Dermis microvascular lymphatic vessel endothelial cell (primary cell): ENCODE data around the gene CEP112. TPM values are rescaled to one million over a fixed set of nuclear protein-coding genes. Genes with fewer than 3 reads are reported as not detected.
A peak's percentile ranks its signal among the peaks of the same experiment; 100 is the strongest.

ENCODE experiments used
- DNase-seq, 2 donors: peaks; one replicate each; pipeline versions ENCODE4 v3.0.0 to v3.0.0-alpha.2; 2010; ENCODE audit warnings: low read depth in 2 of 2
- total RNA-seq: library from RNA; depleted of rRNA; stranded (reverse); fragments of >200 nt; gene quantifications from 2 replicates; pipeline ENCODE4 v1.2.1, GENCODE V29; 2014

CEP112 gene
- total RNA-seq = 5.0 and 5.6 TPM in 2 replicates

DNA sequence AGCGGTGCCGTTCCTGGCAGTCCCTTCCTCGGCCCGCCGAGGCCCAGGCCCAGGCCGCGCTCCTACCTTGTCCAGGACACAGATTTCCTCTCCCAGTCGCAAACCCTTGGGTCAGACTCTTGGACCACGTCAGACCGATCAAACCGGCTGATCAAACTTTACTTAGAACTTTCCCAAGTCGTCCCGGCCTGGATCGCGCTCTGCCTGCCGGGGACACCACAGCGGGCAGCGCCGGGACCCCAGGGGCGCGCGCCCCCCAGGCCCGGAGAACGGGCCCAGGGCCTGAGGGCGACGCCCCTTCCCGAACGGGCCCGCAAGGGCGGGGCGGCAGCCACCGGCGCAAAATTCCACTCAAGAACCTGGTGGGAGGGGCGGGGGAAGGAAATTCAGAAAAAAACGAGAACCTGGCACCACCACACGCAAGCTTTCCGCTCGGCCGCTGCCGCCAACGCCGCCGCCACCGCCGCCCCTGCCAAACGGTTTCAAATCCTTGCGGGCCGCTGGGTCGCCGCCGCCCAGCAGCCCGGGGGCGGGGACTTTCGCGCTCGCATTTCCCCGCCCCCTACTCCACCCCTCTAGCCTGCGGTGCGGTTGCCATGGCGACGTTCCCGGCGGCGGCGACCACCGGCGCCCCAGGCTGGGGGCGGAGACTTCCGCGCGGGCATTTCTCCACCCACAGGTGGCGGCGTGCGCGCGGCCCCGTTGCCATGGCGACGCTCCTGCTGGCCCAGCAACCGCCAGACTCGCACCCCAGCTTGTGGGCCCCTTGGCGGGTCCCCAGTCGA lies at the start of gene CEP112:
TSS of gene CEP112 (minus strand) at position 541 of the 785 bp plus-strand sequence.
- DNase-seq = peak; percentile 65 to 84

DNA sequence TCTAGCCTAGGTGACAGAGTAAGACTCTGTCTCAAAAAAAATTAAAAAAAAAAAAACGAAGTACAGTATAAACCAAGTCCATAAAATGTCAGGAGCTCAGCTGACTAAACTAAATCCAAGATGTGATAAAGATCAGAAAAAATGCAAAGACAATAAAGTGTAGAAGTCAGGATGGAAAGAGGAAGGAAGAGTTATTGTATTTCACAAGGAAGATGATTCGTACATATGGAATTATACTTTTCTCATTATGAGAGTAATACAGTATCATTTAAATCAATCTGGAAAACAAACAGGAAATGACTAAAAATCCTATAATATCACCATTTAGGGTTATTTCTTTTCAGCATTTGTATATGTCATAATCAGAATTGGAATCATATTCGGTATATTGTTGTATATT lies 48.7 kb upstream of the CEP112 start:
- peak in 1 of 2 donors; percentile 22 for DNase-seq

DNA sequence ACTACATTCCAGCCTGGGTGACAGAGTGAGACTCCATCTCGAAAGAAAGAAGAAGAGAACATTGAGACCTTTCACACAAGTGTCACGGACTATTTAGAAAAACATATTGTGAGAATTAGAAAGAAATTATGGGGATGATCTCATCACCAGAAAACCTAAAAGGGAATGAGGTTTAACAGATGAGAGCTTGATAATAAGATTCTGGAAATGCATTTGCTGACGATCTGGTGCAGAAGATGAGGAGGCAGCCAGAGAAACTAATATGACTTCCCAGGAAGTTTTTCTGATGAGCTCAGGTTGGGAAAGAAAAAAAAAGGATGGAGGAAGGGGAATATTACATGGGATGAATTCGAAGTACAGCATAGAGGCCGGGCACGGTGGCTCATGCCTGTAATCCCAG lies 48.1 kb upstream of the CEP112 start:
- no peak for DNase-seq

DNA sequence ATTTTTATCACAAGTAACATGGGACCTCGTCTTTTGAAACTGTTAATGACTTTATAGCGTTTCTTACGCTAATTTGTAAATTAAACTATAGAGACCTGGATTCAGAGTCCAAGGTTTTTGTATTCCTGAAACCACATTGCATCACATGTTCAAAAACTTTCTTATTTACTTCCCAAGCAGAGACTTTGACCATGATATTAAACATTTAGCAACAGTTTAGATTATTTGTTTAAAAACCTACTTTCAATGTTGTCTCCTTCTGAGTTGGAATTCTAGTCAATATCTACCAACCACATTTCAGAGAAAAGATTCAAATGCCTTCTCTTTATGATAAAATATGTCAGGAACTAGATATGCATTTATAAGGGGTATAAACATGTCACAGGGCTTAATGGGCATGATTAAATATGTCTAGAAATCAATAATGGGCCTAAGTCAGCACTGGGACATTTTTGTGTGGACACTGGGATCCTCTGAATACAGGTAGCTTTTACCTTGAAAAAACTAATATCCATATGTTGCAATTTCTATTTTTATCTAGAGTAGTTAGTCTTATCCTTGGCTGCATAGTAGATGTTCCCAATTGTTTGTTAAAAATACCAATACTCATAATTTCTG lies 43.6 kb upstream of the CEP112 start:
- no peak for DNase-seq

DNA sequence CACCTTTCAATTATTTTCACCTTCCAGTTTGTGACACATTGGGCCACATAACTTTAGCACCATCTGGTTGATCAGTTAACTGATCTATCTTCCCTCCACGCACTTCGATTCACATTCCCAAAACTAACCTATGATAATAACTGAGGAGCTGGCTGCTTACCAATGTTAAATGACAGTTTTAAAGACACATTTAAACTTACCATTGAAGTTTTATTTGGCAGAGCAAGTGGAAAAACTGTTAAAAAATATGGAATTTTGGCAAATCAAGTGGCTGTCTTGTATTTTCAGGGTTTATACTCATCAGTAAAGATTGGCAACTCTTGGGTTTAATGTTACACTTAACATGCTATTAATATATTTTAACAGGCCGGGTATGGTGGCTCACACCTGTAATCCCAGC lies 42.7 kb upstream of the CEP112 start:
- no peak for DNase-seq

DNA sequence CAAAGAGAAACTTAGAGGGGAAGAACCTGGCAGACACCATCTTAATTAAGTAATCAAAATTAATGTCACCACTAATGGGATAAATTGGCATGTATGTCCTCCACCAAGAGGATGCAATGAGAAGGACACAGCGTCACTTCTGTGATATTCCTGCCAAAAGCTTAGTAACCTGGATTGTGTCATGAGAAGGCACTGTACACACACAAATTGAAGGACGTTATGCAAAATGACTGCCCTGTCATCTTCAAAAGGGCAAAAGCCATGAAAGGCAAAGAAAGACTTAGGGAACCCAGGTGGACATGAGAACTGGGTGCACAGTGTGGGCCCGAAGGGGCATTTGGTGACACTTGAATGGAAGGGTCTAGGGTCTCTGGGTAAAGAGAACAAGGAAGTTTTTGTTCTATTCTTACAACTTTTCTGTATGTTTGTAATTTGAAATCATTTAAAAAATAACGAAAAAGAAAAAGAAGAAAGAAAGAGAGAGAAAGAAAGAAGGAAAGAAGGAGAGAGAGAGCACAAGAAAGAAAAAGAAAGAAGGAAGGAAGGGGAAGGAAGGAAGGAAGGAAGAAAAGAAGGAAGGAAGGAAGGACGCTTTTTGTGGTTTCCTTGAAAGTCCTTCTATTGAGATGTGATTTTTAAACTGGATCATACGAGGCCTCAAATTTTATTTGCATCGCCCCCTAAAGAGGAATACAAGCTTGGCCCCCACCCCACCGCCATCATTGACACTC lies 41.3 kb upstream of the CEP112 start:
- no peak for DNase-seq

DNA sequence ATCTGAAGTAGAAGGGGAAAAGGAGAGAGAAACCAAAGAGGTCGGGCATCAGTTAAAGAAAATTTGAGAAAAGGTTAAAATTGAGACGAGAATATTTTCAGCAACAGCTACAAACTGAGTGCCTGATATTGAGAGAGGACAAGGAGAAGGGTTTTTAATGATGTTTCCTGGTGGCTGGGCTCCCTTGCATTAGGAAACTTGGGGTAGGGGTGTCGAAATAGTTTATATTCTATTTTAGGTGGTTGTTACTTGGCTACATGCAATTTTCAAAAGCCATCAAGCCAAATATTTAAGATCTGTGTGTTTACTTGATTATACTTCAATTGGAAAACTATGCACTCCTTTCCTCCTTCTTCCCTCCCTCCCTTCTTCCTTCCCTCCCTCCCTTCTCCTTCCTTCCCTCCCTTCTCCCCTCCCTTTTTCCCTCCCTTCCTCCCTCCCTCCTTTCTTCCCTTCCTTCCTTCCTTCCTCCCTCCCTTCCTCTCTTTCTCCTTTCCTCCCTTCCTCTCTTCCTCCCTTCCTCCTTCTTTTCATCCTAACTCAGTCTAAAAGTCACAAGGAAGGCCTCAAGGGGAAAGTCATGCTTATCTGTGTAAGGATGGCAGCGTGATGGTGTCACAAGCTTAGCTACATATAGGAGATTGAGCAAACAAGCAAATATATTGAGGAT lies 39.1 kb upstream of the CEP112 start:
- DNase-seq = no peak

DNA sequence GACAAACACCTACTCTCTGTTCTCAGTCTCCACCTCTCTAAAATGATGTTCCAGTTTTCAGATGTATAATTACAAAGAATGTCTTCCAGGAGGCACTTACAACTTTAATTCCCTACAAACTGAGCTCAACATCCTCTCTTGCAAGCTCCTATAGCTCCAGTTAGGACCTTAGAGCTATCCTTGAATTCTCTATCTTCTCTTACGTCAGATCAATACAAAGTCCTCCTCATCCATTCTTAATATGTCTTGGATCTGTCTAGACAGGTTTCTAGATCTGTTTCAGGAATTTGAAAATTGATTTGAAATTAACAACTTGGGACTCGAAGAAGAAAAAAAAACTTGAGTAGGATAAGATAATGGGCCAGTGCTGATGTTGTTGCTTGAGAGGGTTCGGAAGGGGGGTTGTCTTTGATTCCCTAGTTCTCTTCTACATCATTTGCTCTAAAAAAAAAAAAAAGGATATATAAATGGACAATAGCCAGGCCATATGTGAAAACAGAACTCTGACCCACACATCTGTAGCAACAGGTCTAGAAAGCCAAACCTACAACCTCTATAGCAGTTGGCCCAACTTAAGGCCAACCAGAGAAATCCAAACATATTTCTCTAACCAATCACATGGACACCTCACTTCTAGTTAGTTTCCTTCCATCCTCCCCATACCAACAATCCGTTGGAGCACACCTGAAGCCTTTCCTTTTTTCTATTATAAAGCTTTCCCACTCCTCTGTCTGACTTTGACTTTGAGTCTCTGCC lies 38.0 kb upstream of the CEP112 start:
- DNase-seq = no peak

DNA sequence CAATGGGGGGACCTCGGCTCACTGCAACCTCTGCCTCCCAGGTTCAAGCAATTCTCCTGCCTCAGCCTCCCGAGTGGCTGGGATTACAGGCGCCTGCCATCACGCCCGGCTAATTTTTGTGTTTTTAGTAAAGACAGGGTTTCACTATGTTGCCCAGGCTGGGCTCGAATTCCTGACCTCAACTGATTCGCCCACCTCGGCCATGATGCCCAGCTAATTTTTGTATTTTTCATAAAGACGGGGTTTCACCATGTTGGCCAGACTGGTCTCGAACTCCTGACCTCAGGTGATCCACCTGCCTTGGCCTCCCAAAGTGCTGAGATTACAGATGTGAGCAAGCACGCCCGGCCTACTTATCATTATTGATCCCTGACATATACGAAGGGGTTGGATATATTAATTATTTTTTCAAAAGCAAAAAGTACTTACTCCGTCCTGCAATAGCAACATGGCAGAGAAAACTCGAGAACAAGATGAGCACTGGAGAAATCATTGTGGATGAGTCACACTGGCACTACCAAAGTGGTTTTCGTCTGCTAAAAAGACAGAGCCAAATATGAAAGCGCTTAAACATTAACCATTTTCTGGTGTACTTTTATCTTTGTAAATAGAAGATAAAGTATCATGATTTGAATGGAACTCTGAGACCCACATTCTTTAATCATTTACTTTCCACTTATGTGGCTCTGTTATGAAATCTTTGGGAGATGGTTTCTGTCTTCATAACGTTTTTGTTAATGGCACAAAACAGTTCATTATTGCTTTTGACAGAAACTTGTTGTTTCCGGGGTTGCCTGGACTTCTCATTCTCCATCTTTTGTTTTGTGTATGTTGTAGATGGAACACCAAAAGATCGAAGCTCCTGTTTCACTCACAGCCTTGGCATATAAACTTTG lies 37.2 kb upstream of the CEP112 start, which contains the start of gene APOH:
TSS of gene APOH (minus strand) at position 529 of the 896 bp plus-strand sequence. CDS start at position 493, 36 bp downstream.
- no peak for DNase-seq

DNA sequence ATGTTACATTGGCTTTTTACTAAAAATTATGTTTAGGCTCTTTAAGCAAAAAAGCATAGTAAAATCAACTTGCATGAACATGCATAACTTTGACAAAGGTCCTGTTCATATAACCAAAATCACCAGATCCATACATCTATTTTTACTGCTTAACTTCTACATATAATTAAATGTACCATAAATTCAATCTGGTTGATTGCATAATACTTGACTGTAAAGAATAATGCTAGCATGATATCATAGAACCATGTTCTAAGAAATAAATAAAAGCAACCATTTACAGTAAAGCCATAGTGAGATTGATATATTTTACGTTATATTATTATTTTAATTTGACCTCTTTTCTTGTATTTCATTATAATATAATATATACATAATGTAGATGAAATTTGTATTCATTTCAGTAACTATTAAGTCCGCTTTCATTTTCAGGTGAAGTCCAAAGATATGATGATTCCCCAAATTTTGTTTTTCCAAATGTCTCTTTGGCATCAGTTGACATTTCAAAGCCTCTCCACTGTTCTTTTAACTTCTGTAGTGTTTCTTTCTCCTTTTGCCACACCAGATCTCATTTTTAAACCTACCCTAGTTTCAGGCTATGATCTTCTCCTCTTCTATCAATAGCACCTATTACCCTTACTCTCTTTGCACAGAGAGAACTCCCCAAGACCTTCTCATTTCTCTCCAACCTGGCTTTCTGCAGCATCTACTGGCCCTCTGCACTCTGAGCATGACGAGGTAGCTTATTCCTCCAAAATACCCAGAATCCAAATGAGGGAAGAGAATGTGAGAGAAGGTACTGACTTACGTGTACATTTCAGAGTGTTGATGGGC lies 35.5 kb upstream of the CEP112 start:
- DNase-seq = no peak

DNA sequence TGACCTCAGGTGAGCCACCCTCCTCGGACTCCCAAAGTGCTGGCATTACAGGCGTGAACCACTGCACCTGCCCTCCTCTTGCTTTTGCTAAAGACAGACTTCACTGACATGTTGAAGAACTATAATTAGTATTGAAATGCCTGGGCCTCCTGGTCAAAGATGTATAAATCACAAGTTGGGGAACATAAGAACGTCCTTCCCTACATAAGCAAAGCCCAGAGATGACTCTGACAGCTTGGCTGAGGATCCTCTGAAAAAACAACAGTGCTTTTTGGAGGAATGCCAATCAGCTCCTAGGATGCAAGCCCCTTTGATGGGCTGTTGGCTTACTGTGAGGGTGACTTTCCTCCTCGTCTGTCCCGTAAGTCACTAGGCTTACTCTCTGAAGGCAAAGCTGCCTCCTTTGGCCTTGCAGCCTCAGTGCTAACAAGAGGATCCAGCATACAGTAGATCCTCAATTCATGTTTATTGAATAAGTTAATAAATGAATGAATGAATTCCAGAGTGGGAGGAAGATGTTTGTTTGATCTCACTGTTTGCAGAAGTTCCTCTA lies 30.9 kb upstream of the CEP112 start:
- no peak for DNase-seq

DNA sequence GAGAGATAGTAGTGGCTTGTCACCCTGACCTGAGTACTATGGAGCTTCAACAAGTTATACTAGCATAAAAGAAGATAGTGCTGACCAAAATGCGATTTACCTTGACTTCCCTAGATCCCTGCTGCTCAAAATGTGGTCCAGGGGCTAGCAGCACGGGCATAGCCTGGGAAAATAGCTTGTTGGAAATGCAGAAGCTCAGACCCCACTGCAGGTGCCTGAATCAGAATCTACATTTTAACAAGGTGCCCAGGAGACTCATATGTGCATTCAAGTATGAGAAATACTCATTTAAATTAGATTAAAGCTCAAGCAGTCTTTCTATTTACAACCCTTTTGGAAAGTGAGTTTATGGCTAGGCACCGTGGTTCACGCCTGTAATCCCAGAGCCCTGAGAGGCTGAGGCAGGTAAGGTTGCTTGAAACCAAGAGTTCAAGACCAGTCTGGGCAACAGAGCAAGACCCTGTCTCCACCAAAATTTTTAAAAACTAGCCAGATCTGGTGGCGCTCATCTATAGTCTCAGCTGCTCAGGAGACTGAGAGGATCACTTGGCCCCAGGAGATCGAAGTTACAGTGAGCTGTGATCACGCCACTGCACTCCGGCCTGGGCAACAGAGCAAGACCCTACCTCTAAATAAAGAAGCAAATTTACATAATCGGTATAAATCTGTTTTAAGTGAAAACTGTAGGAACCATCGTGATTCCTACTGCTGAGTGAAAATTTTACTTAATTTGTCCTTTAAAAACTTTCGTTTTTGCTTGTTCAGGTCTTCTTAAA lies 30.0 kb upstream of the CEP112 start:
- no peak for DNase-seq

DNA sequence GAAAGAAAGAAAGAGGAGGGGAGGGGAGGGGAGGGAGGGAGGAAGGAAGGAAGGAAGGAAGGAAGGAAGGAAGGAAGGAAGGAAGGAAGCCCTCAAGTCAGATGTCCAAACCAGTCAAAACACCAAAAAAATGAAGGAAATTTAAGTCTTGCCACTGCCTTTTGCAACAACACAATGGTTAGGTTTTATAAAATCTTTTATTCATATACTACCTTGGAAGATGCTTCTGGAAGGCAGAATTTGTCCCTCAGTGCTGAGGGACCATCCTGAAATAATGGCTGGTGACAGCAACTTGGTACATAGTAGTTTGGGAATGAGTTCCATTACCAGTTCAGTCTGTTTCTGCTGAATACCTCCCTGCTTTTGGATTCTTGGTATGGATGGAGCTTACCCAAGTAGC lies 29.4 kb upstream of the CEP112 start:
- no peak for DNase-seq

DNA sequence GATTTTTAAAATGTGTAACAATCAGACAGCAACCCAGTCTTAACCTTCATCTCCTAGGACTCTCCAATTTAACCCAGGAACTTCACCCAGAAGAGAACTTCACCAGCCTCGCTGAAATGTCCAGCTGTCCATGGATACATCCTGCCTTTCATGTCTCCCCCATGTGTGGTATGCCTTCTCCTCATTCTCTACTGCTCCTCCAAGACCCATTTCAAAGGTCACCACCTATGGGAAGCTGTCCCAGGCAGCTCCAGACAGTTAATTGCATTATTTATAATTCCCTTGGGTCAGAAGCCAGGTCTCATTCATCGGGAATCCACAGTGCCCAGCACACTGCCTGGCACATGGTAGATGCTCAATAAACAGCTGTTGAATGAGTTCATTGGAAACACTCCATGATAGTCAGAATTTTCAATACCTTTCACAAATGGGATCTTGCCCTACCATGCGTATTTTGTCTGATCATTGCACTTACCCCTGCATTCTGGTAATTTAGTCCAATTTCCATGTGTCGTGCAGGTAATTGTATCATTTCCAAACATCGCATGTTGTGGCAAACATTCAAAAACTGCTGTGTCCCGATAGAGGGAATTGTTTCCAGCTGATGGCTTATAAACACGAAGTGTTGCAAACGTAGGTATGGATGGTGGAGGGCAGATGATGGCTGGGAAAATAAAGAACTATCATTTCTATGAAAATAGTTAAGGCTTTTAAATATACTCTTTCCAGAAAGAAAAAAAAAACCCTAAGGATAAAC lies 28.3 kb upstream of the CEP112 start:
- DNase-seq = no peak

DNA sequence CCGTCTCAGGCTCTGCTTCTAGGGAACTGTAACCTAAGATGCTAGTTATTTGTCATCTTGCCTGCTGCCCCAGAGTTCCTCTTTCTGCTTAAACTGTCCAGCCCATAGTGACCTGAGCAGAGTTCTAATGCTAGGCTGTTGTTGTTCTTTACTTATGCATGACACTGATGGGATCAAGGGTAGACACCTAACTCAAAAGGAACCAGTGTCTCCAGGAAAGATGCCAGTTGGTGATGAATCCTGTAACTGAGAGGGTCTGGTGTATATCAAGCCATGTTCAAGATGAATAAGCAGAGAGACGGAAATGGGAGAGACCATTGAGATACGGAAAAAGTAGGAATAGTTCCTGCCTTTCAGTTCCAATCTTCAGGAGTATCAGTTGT lies 23.6 kb upstream of the CEP112 start:
- no peak for DNase-seq

DNA sequence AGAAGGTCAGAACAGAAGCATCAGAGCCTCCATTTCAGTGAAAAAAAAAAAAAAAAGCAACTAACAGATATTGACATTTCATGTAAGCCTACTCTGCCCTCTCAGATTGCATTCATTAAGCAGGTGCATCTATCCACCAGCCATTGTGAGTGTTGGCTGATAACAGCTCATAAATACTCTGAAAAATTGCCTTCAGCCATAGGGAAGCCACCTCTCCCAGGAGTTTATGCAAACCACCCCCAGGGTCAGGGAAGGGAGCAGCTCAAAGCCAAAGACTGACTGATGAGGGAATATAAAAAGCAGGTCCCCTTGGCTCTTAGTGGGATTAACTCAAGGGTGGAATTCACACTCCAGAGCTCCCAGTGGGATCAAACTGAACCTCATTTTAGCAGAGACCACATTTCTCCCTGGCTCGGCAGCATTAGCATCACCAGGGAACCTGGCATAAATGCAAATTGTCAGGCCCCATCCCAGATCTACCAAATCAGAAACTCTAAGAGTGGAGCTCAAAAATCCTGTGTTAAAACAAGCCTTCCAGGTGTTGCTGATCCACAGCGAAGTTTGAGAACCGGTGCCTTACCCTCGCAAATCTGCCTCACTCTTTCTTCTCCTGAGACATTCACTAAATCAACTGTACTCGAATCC lies 23.1 kb upstream of the CEP112 start:
- no peak for DNase-seq
